ENCODE results near the gene SLC23A3. TPM values are rescaled to one million over a fixed set of nuclear protein-coding genes. Genes with fewer than 3 reads are reported as not detected.

Gene SLC23A3
- total and polyA plus RNA-seq, 12 donors: 0.28 to 2.1 (median 0.47) TPM

DNA sequence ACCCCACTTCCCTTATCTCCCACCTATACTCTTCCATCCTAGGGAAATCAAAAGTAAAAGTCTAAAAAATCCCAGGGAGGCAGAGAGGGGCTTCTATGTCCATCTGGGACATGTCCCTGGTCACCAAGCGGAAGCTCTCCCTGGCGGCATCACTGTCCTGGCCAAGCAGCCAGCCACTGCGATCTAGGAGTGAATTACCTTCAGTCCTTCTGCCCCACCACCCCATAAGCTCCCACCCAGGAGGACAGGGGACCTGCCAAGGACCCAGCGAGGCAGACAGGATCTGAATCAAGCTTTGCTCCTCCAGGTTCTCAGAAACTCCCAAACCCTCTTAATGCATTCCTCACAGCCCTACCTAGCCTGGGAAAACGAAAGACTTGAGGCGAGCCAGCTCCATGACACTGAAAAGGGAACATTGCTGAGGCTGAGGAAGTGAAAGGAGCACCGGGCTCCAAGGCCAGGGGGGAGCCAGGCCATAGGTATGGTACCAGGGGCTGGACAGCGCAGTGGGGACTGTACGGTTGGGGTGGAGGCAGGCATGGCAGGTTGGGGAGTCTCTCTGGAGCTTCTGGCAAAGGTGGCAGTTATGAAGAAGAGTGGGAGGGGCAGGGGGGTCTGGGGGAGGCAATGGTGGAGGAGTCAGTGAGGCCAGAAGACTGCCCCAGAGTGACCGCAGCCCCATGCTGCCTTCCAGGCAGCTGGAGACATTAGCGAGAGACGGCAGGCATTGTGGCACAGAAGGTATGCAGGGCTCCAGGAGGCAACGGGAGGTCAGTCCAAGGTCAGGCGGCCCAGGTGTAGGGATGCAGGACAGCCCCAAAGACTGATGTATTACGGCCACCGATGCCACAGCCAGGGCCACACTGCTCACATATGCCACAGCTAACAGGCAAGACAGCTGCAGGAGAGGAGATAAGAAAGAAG lies 2.7 kb upstream of the SLC23A3 start:
- ATAC-seq (no peak), DNase-seq (no peak)
- TF ChIP-seq, protein P1, sequence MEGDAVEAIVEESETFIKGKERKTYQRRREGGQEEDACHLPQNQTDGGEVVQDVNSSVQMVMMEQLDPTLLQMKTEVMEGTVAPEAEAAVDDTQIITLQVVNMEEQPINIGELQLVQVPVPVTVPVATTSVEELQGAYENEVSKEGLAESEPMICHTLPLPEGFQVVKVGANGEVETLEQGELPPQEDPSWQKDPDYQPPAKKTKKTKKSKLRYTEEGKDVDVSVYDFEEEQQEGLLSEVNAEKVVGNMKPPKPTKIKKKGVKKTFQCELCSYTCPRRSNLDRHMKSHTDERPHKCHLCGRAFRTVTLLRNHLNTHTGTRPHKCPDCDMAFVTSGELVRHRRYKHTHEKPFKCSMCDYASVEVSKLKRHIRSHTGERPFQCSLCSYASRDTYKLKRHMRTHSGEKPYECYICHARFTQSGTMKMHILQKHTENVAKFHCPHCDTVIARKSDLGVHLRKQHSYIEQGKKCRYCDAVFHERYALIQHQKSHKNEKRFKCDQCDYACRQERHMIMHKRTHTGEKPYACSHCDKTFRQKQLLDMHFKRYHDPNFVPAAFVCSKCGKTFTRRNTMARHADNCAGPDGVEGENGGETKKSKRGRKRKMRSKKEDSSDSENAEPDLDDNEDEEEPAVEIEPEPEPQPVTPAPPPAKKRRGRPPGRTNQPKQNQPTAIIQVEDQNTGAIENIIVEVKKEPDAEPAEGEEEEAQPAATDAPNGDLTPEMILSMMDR (IDR thresholded peaks at IDR 0.05): no peak
- Histone ChIP-seq H3K4me3 (no peak overlapping the region), H3K27me3 (no peaks in the 10 kb centered on the region), H3K27ac (peak overlapping the region in 1 of 10 donors; percentile 72), H3K4me1 (peaks cover 4 to 45% (median 27%) of the 10 kb centered on the region in 9 donors), H3K36me3 (peaks cover 0 to 40% (median 28%) of the 10 kb centered on the region in 9 donors), H3K9me3 (no peaks in the 10 kb centered on the region)
- 86 to 88% methylated on average over 16 of the region's 16 CpGs for WGBS, 2 donors
- intact Hi-C loops (cut with DNase I): loop anchor here in 4 of 10 donors (5.0 to 10.0 kb wide), 3 partner anchors 35 to 212 kb away; partner anchors contain the start of genes DNPEP (in 2 of the 4) and ZFAND2B (in 1 of the 4)

DNA sequence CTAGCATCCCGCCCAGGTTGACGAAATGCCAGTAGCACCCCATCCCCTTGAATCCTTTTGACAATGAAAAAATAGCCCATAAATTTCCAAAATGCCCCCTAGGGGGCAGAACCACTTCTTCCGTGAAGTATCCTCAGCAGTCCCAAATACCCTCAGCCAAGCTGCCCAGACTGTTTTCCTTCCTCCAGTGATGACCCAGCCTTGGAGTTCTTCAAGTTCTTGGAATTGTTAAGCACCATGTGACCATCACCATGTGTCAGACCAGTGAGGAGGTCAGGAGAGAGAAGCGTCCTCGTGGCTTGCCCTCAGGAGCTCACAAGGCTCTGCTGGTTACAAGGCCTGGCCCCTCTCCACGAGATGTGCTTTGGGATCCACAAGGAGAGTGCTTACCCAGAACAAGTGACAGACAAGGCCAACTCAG lies 1.4 kb upstream of the SLC23A3 start:
- WGBS, 2 donors: 27 to 34% methylated on average over 6 of the region's 6 CpGs
- no peak overlapping the region for H3K4me3 ChIP-seq
- TF ChIP-seq, protein P1 (IDR thresholded peaks at IDR 0.05): peak; percentile 51 to 77 (median 69)
- peak; percentile 27 to 77 (median 64) for ATAC-seq
- H3K27ac ChIP-seq: peak overlapping the region in 8 of 10 donors; percentile 26 to 72 (median 48)
- H3K36me3 ChIP-seq: peaks cover 0 to 40% (median 28%) of the 10 kb centered on the region in 9 donors
- H3K4me1 ChIP-seq: peaks cover 4 to 38% (median 23%) of the 10 kb centered on the region in 9 donors
- no peaks in the 10 kb centered on the region for H3K9me3 ChIP-seq
- DNase-seq: peak in 1 of 2 donors; percentile 48
- intact Hi-C loops (cut with DNase I): loop anchor here in 4 of 10 donors (5.0 to 10.0 kb wide), 3 partner anchors 36 to 214 kb away; partner anchors contain the start of genes DNPEP (in 2 of the 4) and ZFAND2B (in 1 of the 4)
- no peaks in the 10 kb centered on the region for H3K27me3 ChIP-seq

DNA sequence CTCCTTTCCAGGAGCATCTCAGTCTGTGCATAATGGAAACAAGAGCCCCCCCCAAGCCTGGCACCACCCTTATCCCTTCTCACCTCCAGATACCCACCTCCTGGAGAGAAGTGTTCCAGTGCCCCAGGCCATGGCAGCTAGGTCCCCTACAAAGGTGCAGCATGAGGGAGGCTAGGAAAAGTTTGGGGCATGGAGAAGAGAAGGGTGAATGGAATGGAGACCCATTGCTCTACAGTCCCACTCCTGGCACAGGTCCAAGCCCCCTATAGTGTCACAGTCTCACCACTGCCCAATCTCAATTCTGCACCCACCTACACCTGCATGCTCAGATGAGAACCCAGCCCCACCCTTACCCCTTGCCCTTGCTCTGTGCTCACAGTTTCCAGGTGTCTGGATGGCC lies 897 bp downstream of the SLC23A3 start:
- Histone ChIP-seq H3K4me1 (peaks cover 0 to 21% (median 10%) of the 10 kb centered on the region in 9 donors), H3K36me3 (peaks cover 0 to 25% (median 14%) of the 10 kb centered on the region in 9 donors), H3K27ac (no peak overlapping the region), H3K4me3 (no peak overlapping the region), H3K27me3 (no peaks in the 10 kb centered on the region), H3K9me3 (no peaks in the 10 kb centered on the region)
- ATAC-seq (peak in 1 of 8 donors; percentile 24), DNase-seq (no peak)
- intact Hi-C loops (cut with DNase I): loop anchor here in 1 of 10 donors (10.0 kb wide), 1 partner anchor 216 kb away; the partner anchor contains the start of gene DNPEP
- TF ChIP-seq, protein P1 (IDR thresholded peaks at IDR 0.05): no peak

DNA sequence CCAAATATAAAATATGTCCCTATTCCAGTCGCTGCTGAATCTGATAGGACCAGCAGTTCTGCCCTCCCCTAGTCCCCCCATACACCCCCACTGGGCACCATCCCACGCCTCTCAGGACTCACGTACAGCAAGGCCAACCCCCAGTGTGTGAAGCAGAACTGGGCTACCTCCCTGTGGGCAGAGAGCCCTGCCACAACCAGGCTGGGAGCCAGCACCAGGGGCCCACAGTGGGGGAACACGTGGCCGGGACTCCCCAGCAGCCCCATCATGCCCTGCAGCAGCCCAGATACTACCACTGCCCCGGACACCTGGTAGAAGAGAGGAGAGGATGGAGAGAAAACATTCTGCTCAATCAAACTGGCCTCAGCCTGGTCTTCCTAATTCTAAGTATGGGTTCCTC lies 1.3 kb downstream of the SLC23A3 start:
- TF ChIP-seq, protein P1 (IDR thresholded peaks at IDR 0.05): no peak
- DNase-seq: no peak
- Histone ChIP-seq H3K36me3 (peaks cover 0 to 21% (median 10%) of the 10 kb centered on the region in 9 donors), H3K27ac (no peak overlapping the region), H3K4me3 (no peak overlapping the region), H3K4me1 (peaks cover 0 to 21% (median 10%) of the 10 kb centered on the region in 9 donors), H3K9me3 (no peaks in the 10 kb centered on the region), H3K27me3 (no peaks in the 10 kb centered on the region)
- WGBS, 2 donors: 48 to 49% methylated on average over 6 of the region's 6 CpGs
- ATAC-seq: peak in 3 of 8 donors; percentile 39 to 43 (median 41)
- intact Hi-C loops (cut with DNase I): loop anchor here in 1 of 10 donors (10.0 kb wide), 1 partner anchor 216 kb away; the partner anchor contains the start of gene DNPEP
